HEK293 (cell line): Measurements from ENCODE around the gene DPEP3.
"Not testable (repeated sequence)": the region's sequence is repeated elsewhere in the genome, so short reads cannot be mapped to it uniquely, and the experiment has no call there.

ENCODE experiments used
- CTCF ChIA-PET: fragments of 350-600 bp; formaldehyde crosslinking; extraction: SDS; loops from one replicate; lab custom pipeline; 2021; ENCODE audit warnings: antibody characterized with exemption; lab: Yijun Ruan, JAX
- POLR2A ChIA-PET: fragments of 300-600 bp; formaldehyde crosslinking; extraction: SDS; loops from one replicate; lab custom pipeline; 2020; ENCODE audit warnings: antibody characterized with exemption, inconsistent platforms; lab: Yijun Ruan, JAX
- H3K27ac ChIP-seq: fragments of 200-500 bp; sonication (Bioruptor generic); 2 replicates; pipeline ENCODE4 v1.5.1; 2014; ENCODE audit warnings: low read depth, low read length, control low read depth, inconsistent platforms; ENCODE audit errors: extremely low read depth
- H3K36me3 ChIP-seq, 2 experiments: fragments of 200-500 bp in 1 of 2; sonication (Bioruptor generic) in 1 of 2; 1 replicate in 1 of 2; 2 replicates in 1 of 2; pipeline ENCODE4 v1.5.1; 2014 to 2017; ENCODE audit warnings: inconsistent platforms in 2 of 2, low read length in 2 of 2; ENCODE audit not compliant: control insufficient read depth in 2 of 2, insufficient read depth in 1 of 2
- H3K4me1 ChIP-seq: fragments of 200-500 bp; sonication (Bioruptor generic); 2 replicates; pipeline ENCODE4 v1.5.1; 2014; ENCODE audit warnings: mild to moderate bottlenecking, low read length, inconsistent platforms; ENCODE audit not compliant: control insufficient read depth, insufficient read depth
- H3K4me3 ChIP-seq: 2 replicates; pipeline ENCODE4 v1.5.1; 2011; ENCODE audit warnings: low read depth, mild to moderate bottlenecking, control low read depth, low read length, moderate library complexity
- H3K9me3 ChIP-seq: fragments of 200-500 bp; sonication (Bioruptor generic); 2 replicates; pipeline ENCODE4 v1.5.1; 2014; ENCODE audit warnings: low read depth, low read length, inconsistent platforms; ENCODE audit not compliant: control insufficient read depth, insufficient read depth
- GLIS1 ChIP-seq: fragments of 450-650 bp; formaldehyde crosslinking; IDR thresholded peaks from 2 replicates; pipeline ENCODE4 v1.5.1; 2016; ENCODE audit warnings: missing biosample characterization, missing genetic modification characterization
- HOXD13 ChIP-seq: sonication (generic); formaldehyde crosslinking; IDR thresholded peaks from 2 replicates; pipeline ENCODE4 v1.8.0; 2022; ENCODE audit warnings: missing genetic modification reagents, borderline replicate concordance
- KLF9 ChIP-seq: fragments of 450-650 bp; formaldehyde crosslinking; IDR thresholded peaks from 2 replicates; pipeline ENCODE4 v1.5.1; 2016; ENCODE audit warnings: missing biosample characterization, missing genetic modification characterization, low read depth
- ZBTB21 ChIP-seq: fragments of 450-650 bp; formaldehyde crosslinking; IDR thresholded peaks from 2 replicates; pipeline ENCODE4 v1.5.1; 2017; ENCODE audit warnings: missing biosample characterization, missing genetic modification characterization
- ZIC2 ChIP-seq: fragments of 450-650 bp; formaldehyde crosslinking; IDR thresholded peaks from 2 replicates; pipeline ENCODE4 v1.5.1; 2016; ENCODE audit warnings: missing biosample characterization, missing genetic modification characterization
- ZNF112 ChIP-seq: fragments of 450-650 bp; formaldehyde crosslinking; IDR thresholded peaks from 2 replicates; pipeline ENCODE4 v1.5.0; 2017; ENCODE audit warnings: missing biosample characterization, missing genetic modification characterization
- ZNF24 ChIP-seq: fragments of 450-650 bp; formaldehyde crosslinking; IDR thresholded peaks from 2 replicates; pipeline ENCODE4 v1.5.1; 2016; ENCODE audit warnings: missing biosample characterization, missing genetic modification characterization
- ZNF366 ChIP-seq: fragments of 450-650 bp; formaldehyde crosslinking; conservative IDR thresholded peaks from 2 replicates; pipeline ENCODE4 v1.5.1; 2016; ENCODE audit warnings: missing biosample characterization, missing genetic modification characterization
- ZNF426 ChIP-seq: fragments of 450-650 bp; formaldehyde crosslinking; IDR thresholded peaks from 2 replicates; pipeline ENCODE4 v1.5.1; 2017; ENCODE audit warnings: missing biosample characterization, missing genetic modification characterization, mild to moderate bottlenecking, inconsistent platforms, moderate library complexity
- ZNF596 ChIP-seq: fragments of 450-650 bp; IDR thresholded peaks from 2 replicates; pipeline ENCODE4 v1.5.0; 2018; ENCODE audit warnings: missing biosample characterization, mild to moderate bottlenecking, missing genetic modification characterization, moderate library complexity
- ZNF623 ChIP-seq: fragments of 450-650 bp; formaldehyde crosslinking; IDR thresholded peaks from 2 replicates; pipeline ENCODE4 v1.5.1; 2016; ENCODE audit warnings: missing biosample characterization, missing genetic modification characterization
- ZNF629 ChIP-seq: fragments of 450-650 bp; formaldehyde crosslinking; IDR thresholded peaks from 2 replicates; pipeline ENCODE4 v1.5.1; 2017; ENCODE audit warnings: missing biosample characterization, missing genetic modification characterization
- ZXDB ChIP-seq: fragments of 450-650 bp; formaldehyde crosslinking; IDR thresholded peaks from 2 replicates; pipeline ENCODE4 v1.5.1; 2016; ENCODE audit warnings: missing biosample characterization, missing genetic modification characterization
- TF ChIP-seq, protein P1 (sequence below): fragments of 450-650 bp; IDR thresholded peaks from 2 replicates; pipeline ENCODE4 v1.5.1; 2018; ENCODE audit warnings: missing biosample characterization, missing genetic modification characterization

DPEP3 gene

DNA sequence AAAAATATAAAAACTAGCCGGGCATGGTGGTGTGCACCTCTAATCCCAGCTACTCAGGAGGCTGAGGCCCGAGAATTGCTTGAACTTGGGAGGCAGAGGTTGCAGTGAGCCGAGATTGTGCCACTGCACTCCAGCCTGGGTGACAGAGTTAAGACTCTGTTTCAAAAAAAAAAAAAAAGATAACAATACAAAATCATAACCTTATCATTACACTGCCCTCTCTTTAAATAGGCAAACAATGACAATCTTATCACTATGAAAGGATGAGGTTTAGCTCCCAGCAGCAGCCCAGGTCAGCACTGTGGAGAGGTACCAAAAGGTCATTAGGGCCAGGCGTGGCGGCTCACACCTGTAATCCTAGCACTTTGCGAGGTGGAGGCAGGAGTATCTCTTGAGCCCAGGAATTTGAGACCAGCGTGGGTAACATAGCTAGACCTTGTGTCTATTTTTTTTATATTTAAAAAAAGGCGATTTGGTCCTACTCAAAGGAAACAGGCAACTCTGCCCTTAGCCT lies 38.9 kb upstream of the DPEP3 start:
- Histone ChIP-seq H3K4me1 (peaks cover 7% of the 10 kb centered on the region; the same call in 1 of the 2 replicates), H3K4me3 (no peak overlapping the region), H3K9me3 (no peaks in the 10 kb centered on the region), H3K36me3 (peaks cover 0 to 14% of the 10 kb centered on the region in 2 experiments; a peak in 2 of 3 replicates), H3K27ac (no peak overlapping the region)
- TF ChIP-seq KLF9 (tag by site-specific recombination) (no peak), ZNF596 (tag by site-specific recombination) (no peak), ZXDB (tag by site-specific recombination) (no peak), ZNF623 (tag by site-specific recombination) (no peak)
- CTCF ChIA-PET, result interaction anchor here (0.6 to 1.2 kb wide), 5 partner anchors 11 to 200 kb away, joined by 3 to 5 read pairs (median 5); no protein-coding TSS in a partner anchor
- POLR2A ChIA-PET, result interaction anchor here (0.9 kb wide), 1 partner anchor 65 kb away, joined by 3 read pairs; no protein-coding TSS in a partner anchor

DNA sequence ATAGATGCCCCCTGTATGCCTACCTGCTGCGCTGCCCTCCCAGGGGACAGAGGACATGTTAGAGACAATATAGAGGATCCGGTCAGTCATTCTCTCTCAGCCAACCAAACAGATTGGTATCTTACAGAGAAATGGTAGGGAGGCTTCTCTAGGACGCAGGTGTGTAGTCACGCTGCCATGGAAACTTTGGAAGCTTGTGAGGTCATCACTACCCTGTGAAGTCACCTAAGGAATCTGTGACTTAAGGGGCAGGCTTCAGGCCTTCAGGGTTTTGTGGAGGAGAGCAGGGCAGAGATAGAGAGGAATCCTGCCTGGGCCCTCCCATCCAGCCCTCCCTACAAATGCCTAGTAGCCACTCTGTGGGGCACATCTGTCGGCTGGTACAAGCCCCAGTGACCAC lies 35.4 kb upstream of the DPEP3 start, which contains the start of gene DPEP2NB:
DPEP2NB (minus strand) TSS at position 231 of the 400 bp plus-strand sequence; CDS start at position 90, 141 bp downstream.
- TF ChIP-seq, protein P1, sequence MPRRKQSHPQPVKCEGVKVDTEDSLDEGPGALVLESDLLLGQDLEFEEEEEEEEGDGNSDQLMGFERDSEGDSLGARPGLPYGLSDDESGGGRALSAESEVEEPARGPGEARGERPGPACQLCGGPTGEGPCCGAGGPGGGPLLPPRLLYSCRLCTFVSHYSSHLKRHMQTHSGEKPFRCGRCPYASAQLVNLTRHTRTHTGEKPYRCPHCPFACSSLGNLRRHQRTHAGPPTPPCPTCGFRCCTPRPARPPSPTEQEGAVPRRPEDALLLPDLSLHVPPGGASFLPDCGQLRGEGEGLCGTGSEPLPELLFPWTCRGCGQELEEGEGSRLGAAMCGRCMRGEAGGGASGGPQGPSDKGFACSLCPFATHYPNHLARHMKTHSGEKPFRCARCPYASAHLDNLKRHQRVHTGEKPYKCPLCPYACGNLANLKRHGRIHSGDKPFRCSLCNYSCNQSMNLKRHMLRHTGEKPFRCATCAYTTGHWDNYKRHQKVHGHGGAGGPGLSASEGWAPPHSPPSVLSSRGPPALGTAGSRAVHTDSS (tag by site-specific recombination), result no peak
- TF ChIP-seq ZBTB21 (tag by site-specific recombination) (peak; percentile 66; the same call in 1 of the 2 replicates), ZNF629 (peak; percentile 33; the same call in 1 of the 2 replicates), ZNF112 (tag by site-specific recombination) (no peak), HOXD13 (CRISPR knock-in tag) (no peak)
- Histone ChIP-seq H3K4me1 (no peaks in the 10 kb centered on the region), H3K4me3 (no peak within 1 kb of the TSS), H3K27ac (no peak within 1 kb of the TSS), H3K36me3 (no peaks in the 10 kb centered on the region; a peak in 1 of 3 replicates), H3K9me3 (no peaks in the 10 kb centered on the region)
- ChIA-PET CTCF (interaction anchor here (0.6 to 1.0 kb wide), 2 partner anchors 22 to 309 kb away, joined by 4 to 7 read pairs; no protein-coding TSS in a partner anchor), POLR2A (no interaction called here)

DNA sequence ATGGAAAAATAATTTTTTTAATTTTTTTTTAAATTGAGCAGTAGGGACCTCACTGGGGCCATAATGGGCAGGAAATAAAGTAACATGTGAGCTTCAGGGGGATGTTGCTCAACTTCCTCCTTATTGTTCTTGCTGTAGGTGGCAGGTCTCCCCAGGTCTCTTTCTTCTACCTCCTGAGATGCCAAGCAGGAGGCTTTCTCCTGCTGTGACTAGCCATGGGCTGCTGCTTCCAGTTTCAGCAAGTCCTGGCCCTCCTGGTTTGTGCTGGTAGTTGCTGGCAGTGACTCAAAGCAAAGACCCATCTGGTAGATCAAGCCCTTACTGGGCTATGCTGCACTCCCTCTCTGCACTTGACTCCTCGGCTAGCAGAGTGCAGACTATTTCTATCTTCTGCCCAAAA lies 33.1 kb upstream of the DPEP3 start:
- TF ChIP-seq ZIC2 (tag by site-specific recombination), result peak; percentile 64
- peak; percentile 75 for TF ChIP-seq GLIS1 (tag by site-specific recombination)
- no peak for TF ChIP-seq ZNF426 (tag by site-specific recombination)
- no peak for TF ChIP-seq ZNF24 (tag by site-specific recombination)
- TF ChIP-seq, all 188 proteins: peak for 2
- POLR2A ChIA-PET, result no interaction called here
- Histone ChIP-seq H3K27ac (no peak overlapping the region), H3K9me3 (no peaks in the 10 kb centered on the region), H3K36me3 (no peaks in the 10 kb centered on the region), H3K4me1 (no peaks in the 10 kb centered on the region), H3K4me3 (no peak overlapping the region)
- CTCF ChIA-PET, result interaction anchor here (0.6 to 0.9 kb wide), 3 partner anchors 55 to 80 kb away, joined by 3 to 4 read pairs (median 3); no protein-coding TSS in a partner anchor

DNA sequence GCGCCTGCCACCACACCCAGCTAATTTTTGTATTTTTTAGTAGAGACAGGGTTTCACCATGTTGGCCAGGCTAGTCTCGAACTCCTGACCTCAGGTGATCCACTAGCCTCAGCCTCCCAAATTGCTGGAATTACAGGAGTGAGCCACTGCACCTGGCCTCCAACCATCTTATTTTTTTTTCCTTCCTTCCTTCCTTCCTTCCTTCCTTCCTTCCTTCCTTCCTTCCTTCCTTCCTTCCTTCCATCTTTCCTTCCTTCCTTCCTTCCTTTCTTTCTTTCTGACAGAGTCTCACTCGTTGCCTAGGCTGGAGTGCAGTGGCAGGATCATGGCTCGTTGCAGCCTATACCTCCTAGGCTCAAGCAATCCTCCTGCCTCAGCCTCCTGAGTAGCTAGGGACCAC lies 29.6 kb upstream of the DPEP3 start:
- POLR2A ChIA-PET, H3K36me3 ChIP-seq, CTCF ChIA-PET, H3K27ac ChIP-seq, H3K4me1 ChIP-seq, H3K4me3 ChIP-seq, H3K9me3 ChIP-seq: not testable (repeated sequence)
- TF ChIP-seq ZNF366 (tag by site-specific recombination), result peak; percentile 94
